ENCODE results near the gene NPL.

GRCh38 chr1:182791281-182792179 lies 2.0 kb downstream of the NPL start:
- TF ChIP-seq FOXK2 (IDR thresholded peaks at IDR 0.05): no peak
- no peak for TF ChIP-seq CTBP1 (IDR thresholded peaks at IDR 0.05; ENCODE audit: borderline replicate concordance)
- TF ChIP-seq SP1 (IDR thresholded peaks at IDR 0.05): no peak
- TF ChIP-seq BHLHE40 (IDR thresholded peaks at IDR 0.05; ENCODE audit: borderline replicate concordance): no peak
- TF ChIP-seq FOXM1 (IDR thresholded peaks at IDR 0.05; ENCODE audit: borderline replicate concordance): no peak
- TF ChIP-seq L3MBTL2 (conservative IDR thresholded peaks at IDR 0.05): no peak
